ENCODE data around the gene TREML4. TPM values are rescaled to one million over a fixed set of nuclear protein-coding genes. Genes with fewer than 3 reads are reported as not detected.
A peak's percentile ranks its signal among the peaks of the same experiment; 100 is the strongest.

The TREML4 gene
- total RNA-seq, 4 donors from 2014 or later, result not detected

- in situ Hi-C loops (cut with MboI; ENCODE audit: low pct_ligation_motif_present in 1 of 4, low pct_unique_long_range_greater_than_20kb in 1 of 4, low sequenced_read_pairs in 3 of 4), result no loop called here
- H3K9me3 ChIP-seq, result no peaks in the 10 kb centered on the region
- no peak overlapping the region for H3K4me3 ChIP-seq
- intact Hi-C loops (cut with DNase I; ENCODE audit: low total_unique reads), result no loop called here
- H3K27ac ChIP-seq, result no peak overlapping the region
- WGBS, 2 donors (ENCODE audit: low coverage in 1 of 2), result 74 to 82% methylated on average over 5 to 7 of the region's 7 CpGs
- no peaks in the 10 kb centered on the region for H3K36me3 ChIP-seq
- H3K4me1 ChIP-seq, result no peaks in the 10 kb centered on the region
- DNase-seq, result no peak
- H3K27me3 ChIP-seq, result no peaks in the 10 kb centered on the region
- TF ChIP-seq EP300 (IDR thresholded peaks at IDR 0.05; ENCODE audit: low read depth) (no peak), POLR2AphosphoS5 (IDR thresholded peaks at IDR 0.05) (no peak), CTCF (IDR thresholded peaks at IDR 0.05) (no peak), POLR2A (IDR thresholded peaks at IDR 0.05) (no peak)
Measured at GRCh38 chr6:41247882-41248705, 19.9 kb downstream of the TREML4 start.

- no peak for DNase-seq
- Histone ChIP-seq H3K27me3 (no peaks in the 10 kb centered on the region), H3K4me1 (peaks cover 0 to 12% (median 1%) of the 10 kb centered on the region in 4 donors), H3K27ac (no peak overlapping the region), H3K36me3 (no peaks in the 10 kb centered on the region), H3K4me3 (no peak overlapping the region), H3K9me3 (no peaks in the 10 kb centered on the region)
- 41 to 100% methylated on average over 1 to 3 of the region's 3 CpGs for WGBS, 2 donors (ENCODE audit: low coverage in 1 of 2)
- intact Hi-C loops (cut with DNase I; ENCODE audit: low total_unique reads), result no loop called here
- in situ Hi-C loops (cut with MboI; ENCODE audit: low pct_ligation_motif_present in 1 of 4, low pct_unique_long_range_greater_than_20kb in 1 of 4, low sequenced_read_pairs in 3 of 4), result no loop called here
- TF ChIP-seq POLR2A (IDR thresholded peaks at IDR 0.05) (no peak), CTCF (IDR thresholded peaks at IDR 0.05) (no peak)
Measured at GRCh38 chr6:41252401-41253169, 24.4 kb downstream of the TREML4 start.

GRCh38 chr6:41255110-41255509 lies 27.0 kb downstream of the TREML4 start:
- in situ Hi-C loops (cut with MboI; ENCODE audit: low pct_ligation_motif_present in 1 of 4, low pct_unique_long_range_greater_than_20kb in 1 of 4, low sequenced_read_pairs in 3 of 4), result no loop called here
- peak overlapping the region in 1 of 4 donors; percentile 49 for H3K27ac ChIP-seq
- no peaks in the 10 kb centered on the region for H3K27me3 ChIP-seq
- H3K4me1 ChIP-seq, result peaks cover 0 to 13% (median 1%) of the 10 kb centered on the region in 4 donors
- H3K4me3 ChIP-seq, result no peak overlapping the region
- no peaks in the 10 kb centered on the region for H3K36me3 ChIP-seq
- H3K9me3 ChIP-seq, result no peaks in the 10 kb centered on the region
- no peak for DNase-seq
- TF ChIP-seq POLR2AphosphoS5 (IDR thresholded peaks at IDR 0.05) (no peak), POLR2A (IDR thresholded peaks at IDR 0.05) (no peak), EP300 (IDR thresholded peaks at IDR 0.05; ENCODE audit: low read depth) (no peak), CTCF (IDR thresholded peaks at IDR 0.05) (no peak)
- intact Hi-C loops (cut with DNase I; ENCODE audit: low total_unique reads), result no loop called here

- intact Hi-C loops (cut with DNase I; ENCODE audit: low total_unique reads), result no loop called here
- TF ChIP-seq CTCF (IDR thresholded peaks at IDR 0.05) (no peak), EP300 (IDR thresholded peaks at IDR 0.05; ENCODE audit: low read depth) (no peak), POLR2AphosphoS5 (IDR thresholded peaks at IDR 0.05) (no peak)
- no peaks in the 10 kb centered on the region for H3K27me3 ChIP-seq
- WGBS, 2 donors (ENCODE audit: low coverage in 1 of 2), result 53% methylated on average over 5 of the region's 5 CpGs; no CpG with 5 or more reads in 1 of the 2 donors
- peak; percentile 13 for DNase-seq
- in situ Hi-C loops (cut with MboI; ENCODE audit: low pct_ligation_motif_present in 1 of 4, low pct_unique_long_range_greater_than_20kb in 1 of 4, low sequenced_read_pairs in 3 of 4), result no loop called here
- peaks cover 0 to 13% (median 1%) of the 10 kb centered on the region in 4 donors for H3K4me1 ChIP-seq
- no peak overlapping the region for H3K4me3 ChIP-seq
- no peaks in the 10 kb centered on the region for H3K36me3 ChIP-seq
- peak overlapping the region in 1 of 4 donors; percentile 49 for H3K27ac ChIP-seq
- no peaks in the 10 kb centered on the region for H3K9me3 ChIP-seq
Measured at GRCh38 chr6:41255638-41256246, 27.6 kb downstream of the TREML4 start.

Data from transverse colon (tissue), 4 donors.